K562 (cell line): ENCODE data around the gene CD79A. TPM values are rescaled to one million over a fixed set of nuclear protein-coding genes. Genes with fewer than 3 reads are reported as not detected.

Experiments
- BRF1 ChIP-seq: IDR thresholded peaks from 3 replicates; pipeline ENCODE4 v1.6.1; 2011; ENCODE audit warnings: borderline replicate concordance, mild to moderate bottlenecking; ENCODE audit not compliant: insufficient read length; ENCODE audit errors: extremely low read depth
- CBX2 ChIP-seq: fragments of 200-600 bp; sonication (generic); IDR thresholded peaks from one replicate; pipeline ENCODE4 v1.6.1; 2012; ENCODE audit warnings: mild to moderate bottlenecking, low read length, inconsistent platforms; ENCODE audit not compliant: insufficient read depth, poor library complexity, severe bottlenecking
- HDAC1 ChIP-seq, 2 experiments: fragments of 450-650 bp; IDR thresholded peaks; 2 replicates each; pipeline ENCODE4 v1.6.1; 2016 to 2017; ENCODE audit warnings: inconsistent platforms in 1 of 2, mild to moderate bottlenecking in 1 of 2, moderate library complexity in 1 of 2
- NR3C1 ChIP-seq: sonication (generic); formaldehyde crosslinking; IDR thresholded peaks from 2 replicates; pipeline ENCODE4 v1.8.1; 2022; ENCODE audit warnings: missing genetic modification reagents
- OTX1 ChIP-seq: fragments of 450-650 bp; formaldehyde crosslinking; IDR thresholded peaks from 2 replicates; pipeline ENCODE4 v1.4.0; 2022; ENCODE audit warnings: mild to moderate bottlenecking
- POLR2H ChIP-seq: IDR thresholded peaks from 2 replicates; pipeline ENCODE4 v1.6.1; 2016; ENCODE audit warnings: missing genetic modification characterization, low read depth, mild to moderate bottlenecking, control low read depth, missing compliant biosample characterization, moderate library complexity
- SIN3A ChIP-seq, 2 experiments: fragments of 150-350 bp in 1 of 2; IDR thresholded peaks; 2 replicates each; pipeline ENCODE4 v1.6.1; 2011 to 2016; ENCODE audit warnings: borderline replicate concordance in 2 of 2, low read depth in 2 of 2, low read length in 2 of 2, mild to moderate bottlenecking in 2 of 2, moderate library complexity in 2 of 2; ENCODE audit not compliant: control insufficient read depth in 1 of 2
- UBTF ChIP-seq, 2 experiments: IDR thresholded peaks; 2 replicates each; pipeline ENCODE4 v1.6.1; 2012; ENCODE audit warnings: improper control_type of control experiment in 2 of 2, low read depth in 2 of 2, low read length in 2 of 2, borderline replicate concordance in 1 of 2
- polyA plus RNA-seq, 8 experiments: library from polyadenylated mRNA; depleted of rRNA in 4 of 8; stranded (reverse) in 5 of 8; unstranded in 3 of 8; fragments of >200 nt; fragmentation: Nextera tagmentation in 2 of 8; fragmentation: Illumina TruSeq in 1 of 8; extraction: Ambion mirVana in 2 of 8; extraction: Trizol in 1 of 8; gene quantifications; 2 replicates each; pipeline versions ENCODE4 v1.2.1 to v1.2.3, GENCODE V29; 2011 to 2014; ENCODE audit warnings: inconsistent platforms in 1 of 8, missing spikeins in 1 of 8
- total RNA-seq, 7 experiments: library from RNA; depleted of rRNA in 6 of 7; stranded (reverse); fragments of >200 nt in 6 of 7; fragmentation: Illumina TruSeq in 2 of 7; extraction: Trizol in 2 of 7; gene quantifications; 2 replicates each; pipeline versions ENCODE4 v1.2.1 to v1.2.3, GENCODE V29; 2011 to 2021; ENCODE audit warnings: low replicate concordance in 1 of 7
- TF ChIP-seq, protein P1 (sequence below): conservative IDR thresholded peaks from 2 replicates; pipeline ENCODE4 v1.6.1; 2011; ENCODE audit warnings: low read depth, mild to moderate bottlenecking, low read length; ENCODE audit not compliant: control insufficient read depth
- TF ChIP-seq, protein P2 (sequence below), 2 experiments: fragments of 450-650 bp in 1 of 2; sonication (generic) in 1 of 2; formaldehyde crosslinking in 1 of 2; IDR thresholded peaks; 2 replicates each; pipeline versions ENCODE4 v1.7.1 to v1.9.0; 2016 to 2022; ENCODE audit warnings: inconsistent platforms in 1 of 2, mild to moderate bottlenecking in 1 of 2, missing genetic modification reagents in 1 of 2

CD79A gene
- total and polyA plus RNA-seq, 9 of the 15 experiments (the other 6 are each of a cell fraction or from before 2014, with no cell fraction given): 0.04 to 0.72 (median 0.17) TPM; not detected in 3

- TF ChIP-seq, protein P1, sequence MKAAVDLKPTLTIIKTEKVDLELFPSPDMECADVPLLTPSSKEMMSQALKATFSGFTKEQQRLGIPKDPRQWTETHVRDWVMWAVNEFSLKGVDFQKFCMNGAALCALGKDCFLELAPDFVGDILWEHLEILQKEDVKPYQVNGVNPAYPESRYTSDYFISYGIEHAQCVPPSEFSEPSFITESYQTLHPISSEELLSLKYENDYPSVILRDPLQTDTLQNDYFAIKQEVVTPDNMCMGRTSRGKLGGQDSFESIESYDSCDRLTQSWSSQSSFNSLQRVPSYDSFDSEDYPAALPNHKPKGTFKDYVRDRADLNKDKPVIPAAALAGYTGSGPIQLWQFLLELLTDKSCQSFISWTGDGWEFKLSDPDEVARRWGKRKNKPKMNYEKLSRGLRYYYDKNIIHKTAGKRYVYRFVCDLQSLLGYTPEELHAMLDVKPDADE: 0 out of 2 replicates have a peak, but pooled peaks have one; percentile 37
- TF ChIP-seq UBTF (IDR thresholded peaks at IDR 0.05; ENCODE audit: borderline replicate concordance in 1 of 2, low read depth in 2 of 2, low read length in 2 of 2): peak; percentile 35 to 75; a peak in 1 of 4 replicates
- 0 out of 4 replicates have a peak, but pooled peaks of 1 of the 2 experiments have one; percentile 17 for TF ChIP-seq SIN3A (IDR thresholded peaks at IDR 0.05; ENCODE audit: borderline replicate concordance in 2 of 2, control insufficient read depth in 1 of 2, low read depth in 2 of 2, low read length in 2 of 2)
- TF ChIP-seq, protein P2, sequence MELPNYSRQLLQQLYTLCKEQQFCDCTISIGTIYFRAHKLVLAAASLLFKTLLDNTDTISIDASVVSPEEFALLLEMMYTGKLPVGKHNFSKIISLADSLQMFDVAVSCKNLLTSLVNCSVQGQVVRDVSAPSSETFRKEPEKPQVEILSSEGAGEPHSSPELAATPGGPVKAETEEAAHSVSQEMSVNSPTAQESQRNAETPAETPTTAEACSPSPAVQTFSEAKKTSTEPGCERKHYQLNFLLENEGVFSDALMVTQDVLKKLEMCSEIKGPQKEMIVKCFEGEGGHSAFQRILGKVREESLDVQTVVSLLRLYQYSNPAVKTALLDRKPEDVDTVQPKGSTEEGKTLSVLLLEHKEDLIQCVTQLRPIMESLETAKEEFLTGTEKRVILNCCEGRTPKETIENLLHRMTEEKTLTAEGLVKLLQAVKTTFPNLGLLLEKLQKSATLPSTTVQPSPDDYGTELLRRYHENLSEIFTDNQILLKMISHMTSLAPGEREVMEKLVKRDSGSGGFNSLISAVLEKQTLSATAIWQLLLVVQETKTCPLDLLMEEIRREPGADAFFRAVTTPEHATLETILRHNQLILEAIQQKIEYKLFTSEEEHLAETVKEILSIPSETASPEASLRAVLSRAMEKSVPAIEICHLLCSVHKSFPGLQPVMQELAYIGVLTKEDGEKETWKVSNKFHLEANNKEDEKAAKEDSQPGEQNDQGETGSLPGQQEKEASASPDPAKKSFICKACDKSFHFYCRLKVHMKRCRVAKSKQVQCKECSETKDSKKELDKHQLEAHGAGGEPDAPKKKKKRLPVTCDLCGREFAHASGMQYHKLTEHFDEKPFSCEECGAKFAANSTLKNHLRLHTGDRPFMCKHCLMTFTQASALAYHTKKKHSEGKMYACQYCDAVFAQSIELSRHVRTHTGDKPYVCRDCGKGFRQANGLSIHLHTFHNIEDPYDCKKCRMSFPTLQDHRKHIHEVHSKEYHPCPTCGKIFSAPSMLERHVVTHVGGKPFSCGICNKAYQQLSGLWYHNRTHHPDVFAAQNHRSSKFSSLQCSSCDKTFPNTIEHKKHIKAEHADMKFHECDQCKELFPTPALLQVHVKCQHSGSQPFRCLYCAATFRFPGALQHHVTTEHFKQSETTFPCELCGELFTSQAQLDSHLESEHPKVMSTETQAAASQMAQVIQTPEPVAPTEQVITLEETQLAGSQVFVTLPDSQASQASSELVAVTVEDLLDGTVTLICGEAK (IDR thresholded peaks at IDR 0.05): no peak; the same call in none of the 2 replicates
- TF ChIP-seq, protein P2 (CRISPR knock-in tag; IDR thresholded peaks at IDR 0.05): no peak
- no peak for TF ChIP-seq CBX2
- TF ChIP-seq BRF1: no peak
- TF ChIP-seq NR3C1 (CRISPR knock-in tag): 0 out of 2 replicates have a peak, but pooled peaks have one; percentile 29
- peak; percentile 60; the same call in 1 of the 2 replicates for TF ChIP-seq OTX1
- TF ChIP-seq POLR2H (tag): no peak
- TF ChIP-seq HDAC1 (IDR thresholded peaks at IDR 0.05): peak in 1 of 2 experiments; percentile 53; a peak in 2 of 4 replicates
These were observed 5.7 kb downstream of the CD79A start, which contains the start of gene ARHGEF1 (continued) for GRCh38 chr19:41882568-41883462.
